Urothelium cell line (cell line): ENCODE results near the gene VTA1.
"Not testable (repeated sequence)": the region's sequence is repeated elsewhere in the genome, so short reads cannot be mapped to it uniquely, and the experiment has no call there.

Source experiments
- DNase-seq: peaks from one replicate; pipeline ENCODE4 v3.0.0; 2011; ENCODE audit warnings: low spot score, mixed read lengths
- FAIRE-seq: peaks from 2 replicates; lab custom pipeline; 2011; peaks lifted over from hg19 to GRCh38; lab: Jason Lieb, UNC

The VTA1 gene

GRCh38 chr6:142167486-142167885 is 20.4 kb downstream of the VTA1 start:
- DNase-seq (no peak), FAIRE-seq (no peak)

DNA sequence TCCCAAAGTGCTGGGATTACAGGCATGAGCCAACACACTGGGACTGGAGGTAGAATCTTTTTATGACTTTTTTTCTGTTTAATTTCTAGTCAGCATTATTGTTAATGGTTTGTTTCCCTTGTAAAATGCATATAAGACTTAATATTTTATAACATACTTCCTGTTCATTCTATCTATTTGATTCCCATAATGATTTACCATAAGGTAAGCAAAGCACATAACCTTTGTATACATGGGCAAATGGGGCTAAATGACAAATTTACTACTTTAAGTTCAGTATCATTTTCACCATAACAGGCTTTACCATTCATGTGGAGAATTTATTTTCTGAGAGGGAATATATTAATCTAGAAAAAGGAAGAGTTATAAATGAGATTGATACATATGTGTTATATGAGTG is 24.3 kb downstream of the VTA1 start:
- DNase-seq, result no peak
- FAIRE-seq, result no peak

DNA sequence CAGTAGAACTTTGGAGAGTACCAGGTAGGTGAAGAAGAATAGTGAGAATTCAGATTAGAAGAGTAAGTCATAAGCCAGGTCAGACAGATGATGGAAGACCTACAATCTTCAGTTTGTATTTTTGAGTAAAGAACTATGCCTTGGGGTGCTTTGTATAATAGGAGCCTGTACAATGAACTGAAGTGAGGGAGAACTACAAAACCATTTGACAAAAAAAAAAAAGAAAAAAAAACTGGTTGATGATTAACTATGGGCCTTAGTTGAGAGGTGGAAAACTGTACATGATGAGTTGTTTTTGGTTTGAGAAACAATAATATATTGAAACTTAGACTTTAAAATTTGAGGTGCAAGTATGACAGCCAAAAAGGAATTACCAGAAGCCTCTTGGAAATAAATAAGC is 25.7 kb downstream of the VTA1 start:
- DNase-seq, result no peak
- FAIRE-seq, result no peak

DNA sequence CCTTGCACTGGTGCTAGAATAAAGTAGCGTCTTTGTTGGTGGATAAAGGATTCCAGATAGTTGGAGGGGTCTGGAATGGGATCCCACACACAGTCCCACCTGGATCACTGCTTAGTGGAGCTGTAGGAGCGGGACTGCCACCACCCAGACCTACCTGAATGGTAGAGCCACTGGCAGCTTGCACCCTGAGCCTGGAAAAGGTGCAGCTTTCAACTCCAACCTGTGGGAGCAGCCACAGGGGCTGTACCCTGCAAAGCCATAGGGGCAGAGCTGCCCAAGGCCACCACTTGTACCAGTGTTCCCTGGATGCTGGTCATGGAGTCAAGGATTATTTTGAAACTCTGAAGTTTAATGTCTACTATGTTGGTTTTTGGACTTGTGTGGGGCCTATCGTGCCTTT is 26.9 kb downstream of the VTA1 start:
- FAIRE-seq (no peak), DNase-seq (no peak)

DNA sequence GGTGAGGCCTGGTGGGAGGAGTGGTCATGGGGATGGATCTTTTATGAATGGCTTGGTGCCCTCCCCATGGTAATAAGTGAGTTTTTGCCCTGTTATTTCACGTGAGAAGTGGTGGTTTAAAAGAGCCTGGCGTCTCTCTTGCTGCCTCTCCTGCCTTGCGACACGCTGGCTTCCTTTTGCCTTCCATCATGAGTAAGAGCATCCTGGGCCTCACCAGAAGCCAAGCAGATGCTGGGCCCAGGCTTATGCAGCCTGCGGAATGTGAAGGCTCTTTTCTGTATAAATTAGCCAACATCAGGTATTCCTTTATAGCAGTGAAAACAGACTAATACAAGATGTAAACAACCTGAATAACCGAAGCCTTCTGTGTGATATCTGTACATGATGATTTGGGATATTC is 27.6 kb downstream of the VTA1 start:
- no peak for DNase-seq

GRCh38 chr6:142178129-142178528 is 31.1 kb downstream of the VTA1 start:
- FAIRE-seq, result no peak
- DNase-seq, result no peak

More for the DNA sequence above, 27.6 kb downstream of the VTA1 start:
- no peak for FAIRE-seq

DNA sequence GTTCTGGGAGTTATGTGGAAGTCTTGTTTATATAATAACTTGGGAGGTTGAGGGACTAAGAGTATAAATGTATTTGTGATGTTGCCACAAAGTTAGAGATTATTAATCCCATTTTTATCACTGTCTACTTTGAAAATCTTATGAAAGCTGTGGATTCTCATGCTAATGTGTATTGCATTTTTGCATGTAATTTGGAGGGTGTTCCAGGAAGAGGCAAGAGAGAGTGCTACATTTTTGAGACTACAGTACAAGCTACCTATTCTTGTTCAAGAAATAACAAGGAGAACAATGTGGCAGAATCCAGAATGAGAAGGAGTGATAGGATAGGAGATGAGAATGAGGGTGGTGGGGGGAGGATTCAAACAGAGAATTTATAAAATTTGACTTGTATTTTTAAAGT is 34.9 kb downstream of the VTA1 start:
- DNase-seq (no peak), FAIRE-seq (no peak)

- DNase-seq, result no peak
These were observed 36.3 kb downstream of the VTA1 start for GRCh38 chr6:142183351-142183750.

DNA sequence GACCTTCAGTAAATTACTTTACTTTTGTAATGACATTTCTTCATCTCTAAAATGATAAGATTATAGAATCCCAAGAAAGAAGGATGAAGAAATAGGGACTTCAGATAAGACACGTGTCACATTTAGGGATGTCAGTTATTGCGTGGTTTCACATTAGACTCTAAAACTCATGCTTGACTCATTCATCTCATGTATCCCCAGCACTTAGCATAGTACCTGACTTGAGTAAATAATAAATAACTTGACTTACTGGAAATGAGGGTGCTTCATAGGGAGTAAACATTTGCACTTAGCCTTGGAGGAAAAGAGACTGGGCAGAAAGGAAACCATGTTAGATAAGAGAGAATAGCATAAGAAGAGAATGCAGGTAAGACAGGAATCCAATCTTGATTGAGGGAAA is 37.2 kb downstream of the VTA1 start:
- DNase-seq, result no peak
- no peak for FAIRE-seq

More at GRCh38 chr6:142183351-142183750, 36.3 kb downstream of the VTA1 start:
- FAIRE-seq, result no peak

DNA sequence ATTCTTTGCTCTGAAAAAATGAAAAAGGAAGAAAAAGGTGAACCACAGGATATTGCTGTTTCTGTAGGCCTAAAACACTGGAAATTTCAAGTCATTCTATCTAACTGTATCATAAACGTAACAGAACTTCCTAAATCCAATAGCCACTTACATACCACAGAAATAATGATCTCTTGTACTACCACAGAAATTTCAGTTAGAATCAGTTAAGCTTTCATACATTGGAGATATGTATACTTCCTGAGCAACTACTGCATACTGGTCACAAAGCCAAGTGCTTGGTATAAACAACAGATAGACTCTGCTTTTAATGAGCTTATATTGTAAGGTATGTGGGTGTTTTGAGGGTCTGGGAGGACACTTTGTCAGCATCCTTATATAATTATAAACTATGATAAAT is 38.6 kb downstream of the VTA1 start:
- DNase-seq (no peak), FAIRE-seq (no peak)

- DNase-seq (no peak), FAIRE-seq (no peak)
These were observed 40.1 kb downstream of the VTA1 start for GRCh38 chr6:142187209-142187608.

DNA sequence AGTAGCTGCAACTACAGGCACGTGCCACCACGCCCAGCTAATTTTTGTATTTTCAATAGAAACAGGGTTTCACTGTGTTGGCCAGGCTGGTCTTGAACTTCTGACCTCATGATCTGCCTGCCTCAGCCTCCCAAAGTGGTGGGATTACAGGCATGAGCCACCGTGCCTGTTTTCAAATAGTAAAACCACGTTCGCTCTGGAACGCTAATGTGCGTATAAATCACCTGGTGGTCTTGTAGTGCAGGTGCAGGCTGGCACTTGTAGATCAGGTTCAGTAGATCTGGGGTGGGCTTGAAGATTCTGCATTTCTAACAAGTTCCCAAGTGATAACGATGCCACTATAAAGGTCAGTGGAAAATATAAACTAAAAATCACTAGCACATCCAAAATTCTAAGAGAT is 41.3 kb downstream of the VTA1 start:
- DNase-seq, FAIRE-seq: not testable (repeated sequence)

GRCh38 chr6:142189057-142189456 is 42.0 kb downstream of the VTA1 start:
- no peak for DNase-seq
- FAIRE-seq, result no peak

- no peak for DNase-seq
- FAIRE-seq, result no peak
These were observed 45.3 kb downstream of the VTA1 start for GRCh38 chr6:142192343-142192742.

DNA sequence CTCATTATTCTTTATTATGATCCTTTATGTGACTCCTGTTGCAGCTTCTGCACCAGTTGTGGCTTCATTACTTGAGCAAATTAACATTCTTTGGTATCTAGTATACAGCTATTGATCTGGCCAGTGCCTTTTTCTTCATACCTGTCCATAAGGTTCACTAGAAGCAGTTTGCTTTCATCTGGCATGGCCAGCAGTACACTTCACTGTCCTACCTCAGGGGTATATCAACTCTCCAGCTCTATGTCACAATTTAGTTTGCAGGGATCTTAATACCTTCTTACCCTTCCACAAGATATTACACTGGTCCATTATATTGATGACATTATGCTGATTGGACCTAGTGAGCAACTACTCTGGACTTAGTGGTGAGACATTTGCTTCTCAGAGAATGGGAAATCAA is 46.6 kb downstream of the VTA1 start:
- FAIRE-seq, result no peak
- no peak for DNase-seq

DNA sequence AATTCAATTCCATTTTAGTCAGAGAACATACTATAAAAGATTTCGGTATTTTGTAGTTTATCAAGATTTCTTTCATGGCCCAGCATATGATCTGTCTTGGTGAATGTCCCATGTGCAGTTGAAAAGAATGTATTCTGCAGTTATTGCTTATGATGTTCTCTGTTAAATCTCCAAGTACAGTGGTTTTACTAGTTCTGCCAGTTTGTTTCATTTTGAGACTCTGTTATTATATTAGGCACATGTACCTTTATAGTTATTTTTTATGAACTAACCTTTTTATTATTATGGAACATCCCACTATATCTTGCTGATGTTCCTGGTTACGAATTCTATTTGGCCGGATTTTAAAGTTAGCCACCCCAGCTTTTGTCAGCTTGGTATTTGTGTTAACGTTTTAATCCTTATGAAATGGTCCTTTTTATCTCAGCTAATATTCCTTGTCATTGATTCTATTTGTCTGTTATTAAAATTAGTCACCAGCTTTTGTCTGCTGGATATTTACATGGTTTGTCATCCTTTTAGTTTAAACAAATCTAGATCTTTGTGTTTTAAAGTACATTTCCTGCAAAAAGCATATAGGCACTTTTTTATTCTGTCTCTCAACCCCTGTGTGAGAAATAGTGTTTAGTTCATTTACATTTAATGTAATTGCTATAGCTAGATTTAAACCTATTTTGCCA is 48.9 kb downstream of the VTA1 start:
- FAIRE-seq (no peak), DNase-seq (no peak)

DNA sequence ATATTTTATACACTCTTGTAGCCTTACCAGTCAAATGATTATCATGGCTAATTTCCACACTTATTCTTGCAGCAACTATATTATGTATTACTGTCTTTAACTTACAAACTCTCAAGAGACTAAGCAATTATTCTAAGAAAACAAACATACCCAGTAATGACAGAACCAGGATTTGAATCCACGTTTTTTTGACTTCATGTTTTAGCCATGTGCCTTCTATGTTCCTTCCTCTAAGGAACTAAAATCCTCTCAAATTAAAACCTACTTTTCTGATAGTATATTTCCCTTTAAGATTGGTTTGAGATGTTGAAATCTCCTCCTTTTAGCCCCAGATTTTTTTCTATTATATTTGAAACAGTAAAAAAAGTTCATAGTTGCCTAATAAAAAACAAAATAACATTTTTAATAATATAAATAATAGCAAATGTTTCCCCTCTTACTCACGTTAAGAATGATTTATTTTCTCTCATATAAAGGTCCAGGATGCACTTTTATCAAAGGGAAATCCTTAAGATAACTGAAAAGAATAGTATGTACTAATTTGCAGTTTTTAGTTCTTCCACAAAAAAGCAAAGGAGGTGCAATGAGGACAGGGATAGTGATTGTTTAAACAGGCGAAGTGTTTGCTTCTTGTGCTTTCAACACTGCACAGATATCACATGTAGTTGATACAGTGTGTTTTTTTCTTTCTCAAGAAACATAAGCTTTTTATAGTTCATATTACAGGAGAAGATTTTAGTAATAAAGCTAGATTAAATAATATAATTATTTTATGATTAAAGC is 54.0 kb downstream of the VTA1 start:
- no peak for FAIRE-seq

GRCh38 chr6:142207265-142207877 is 60.3 kb downstream of the VTA1 start:
- FAIRE-seq (no peak), DNase-seq (peak; percentile 45)

More for the DNA sequence above, 54.0 kb downstream of the VTA1 start:
- DNase-seq, result no peak

- no peak for FAIRE-seq
- no peak for DNase-seq
These were observed 63.5 kb downstream of the VTA1 start for GRCh38 chr6:142210606-142211005.

DNA sequence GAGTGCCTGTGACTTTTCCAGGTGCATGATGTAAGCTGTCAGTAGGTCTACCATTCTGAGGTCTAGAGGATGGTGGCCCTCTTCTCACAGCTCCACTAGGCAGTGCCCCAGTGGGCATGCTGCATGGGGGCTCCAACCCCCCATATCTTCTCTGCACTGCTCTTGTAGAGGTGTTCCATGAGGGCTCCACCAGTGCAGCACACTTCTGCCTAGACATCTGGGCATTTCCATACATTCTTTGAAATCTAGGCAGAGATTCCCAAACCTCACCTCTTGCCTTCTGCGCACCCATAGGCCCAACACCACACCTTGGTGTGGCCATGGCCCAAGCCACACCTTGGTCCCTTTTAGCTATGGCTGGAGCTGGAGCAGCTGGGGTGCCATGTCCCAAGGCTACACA is 66.3 kb downstream of the VTA1 start:
- DNase-seq, result no peak
- FAIRE-seq, result no peak

DNA sequence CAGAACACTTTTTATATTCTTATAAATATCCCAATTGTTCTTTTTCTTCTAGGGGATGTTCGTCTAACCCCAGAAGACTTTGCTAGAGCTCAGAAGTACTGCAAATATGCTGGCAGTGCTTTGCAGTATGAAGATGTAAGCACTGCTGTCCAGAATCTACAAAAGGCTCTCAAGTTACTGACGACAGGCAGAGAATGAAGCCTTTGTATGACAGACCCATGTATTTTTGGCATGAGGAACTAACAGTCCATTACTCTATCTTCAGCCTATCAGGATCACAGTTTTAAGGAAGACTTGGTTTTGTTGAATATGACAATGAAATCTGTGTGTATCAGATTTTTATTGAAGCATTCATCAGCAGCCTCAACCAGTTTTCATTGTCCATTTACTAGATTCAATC is 71.4 kb downstream of the VTA1 start:
- DNase-seq (no peak), FAIRE-seq (no peak)

GRCh38 chr6:142222022-142222421 is 75.0 kb downstream of the VTA1 start:
- FAIRE-seq (no peak), DNase-seq (no peak)
